ENCODE measurements around the gene UBE3D. TPM values are rescaled to one million over a fixed set of nuclear protein-coding genes. Genes with fewer than 3 reads are reported as not detected.

The UBE3D gene
- total RNA-seq, 6 experiments from 2014 or later = 2.7 to 7.0 (median 3.8) TPM

GRCh38 chr6:83083476-83083875 is 17.8 kb upstream of the UBE3D start:
- DNase-seq = no peak
- H3K27ac Mint-ChIP-seq = no peak overlapping the region
- peaks cover 8% of the 10 kb centered on the region for H3K4me1 Mint-ChIP-seq (ENCODE audit: low read depth)

GRCh38 chr6:83073615-83074014 is 8.0 kb upstream of the UBE3D start:
- no peaks in the 10 kb centered on the region for H3K9me3 Mint-ChIP-seq
- peaks cover 27% of the 10 kb centered on the region for H3K4me1 Mint-ChIP-seq (ENCODE audit: low read depth)
- H3K27ac Mint-ChIP-seq = no peak overlapping the region
- TF ChIP-seq CTCF (IDR thresholded peaks at IDR 0.05) = no peak
- peaks cover 11% of the 10 kb centered on the region for H3K36me3 Mint-ChIP-seq (ENCODE audit: low read depth)
- H3K4me3 Mint-ChIP-seq = no peak overlapping the region
- DNase-seq = no peak
- no peaks in the 10 kb centered on the region for H3K27me3 Mint-ChIP-seq (ENCODE audit: insufficient read depth)

More at GRCh38 chr6:83083476-83083875, 17.8 kb upstream of the UBE3D start:
- no peak for TF ChIP-seq CTCF (IDR thresholded peaks at IDR 0.05)
- Mint-ChIP-seq H3K36me3 (ENCODE audit: low read depth) (peaks cover 10% of the 10 kb centered on the region), H3K27me3 (ENCODE audit: insufficient read depth) (no peaks in the 10 kb centered on the region), H3K4me3 (no peak overlapping the region), H3K9me3 (no peaks in the 10 kb centered on the region)

DNA sequence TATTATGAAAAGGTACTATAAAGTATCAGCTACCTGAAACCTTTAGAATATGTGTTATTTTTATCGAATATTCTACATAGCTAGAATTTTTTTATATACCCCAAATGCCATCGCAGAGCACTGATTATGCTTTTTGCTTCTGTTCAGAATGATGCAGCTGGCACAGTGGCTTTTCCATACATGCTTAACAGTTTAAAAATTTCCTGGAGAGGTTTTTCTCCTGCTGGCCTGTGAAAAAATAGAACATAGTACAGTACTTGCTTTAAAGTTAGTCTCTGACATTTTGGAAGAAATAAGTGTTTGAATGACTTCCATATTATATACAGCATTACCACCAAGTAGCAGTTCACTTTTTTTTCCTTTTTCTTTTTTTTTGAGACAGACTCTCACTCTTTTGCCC is 7.1 kb upstream of the UBE3D start:
- Mint-ChIP-seq H3K27ac (no peak overlapping the region), H3K4me1 (ENCODE audit: low read depth) (peaks cover 32% of the 10 kb centered on the region), H3K4me3 (no peak overlapping the region), H3K9me3 (no peaks in the 10 kb centered on the region), H3K27me3 (ENCODE audit: insufficient read depth) (no peaks in the 10 kb centered on the region), H3K36me3 (ENCODE audit: low read depth) (peaks cover 11% of the 10 kb centered on the region)
- TF ChIP-seq CTCF (IDR thresholded peaks at IDR 0.05) = no peak
- DNase-seq = no peak

GRCh38 chr6:83071707-83072106 is 6.1 kb upstream of the UBE3D start:
- no peak for TF ChIP-seq CTCF (IDR thresholded peaks at IDR 0.05)
- Mint-ChIP-seq H3K27ac (no peak overlapping the region), H3K4me3 (no peak overlapping the region), H3K36me3 (ENCODE audit: low read depth) (peaks cover 11% of the 10 kb centered on the region), H3K4me1 (ENCODE audit: low read depth) (peaks cover 32% of the 10 kb centered on the region), H3K27me3 (ENCODE audit: insufficient read depth) (no peaks in the 10 kb centered on the region), H3K9me3 (no peaks in the 10 kb centered on the region)
- no peak for DNase-seq

DNA sequence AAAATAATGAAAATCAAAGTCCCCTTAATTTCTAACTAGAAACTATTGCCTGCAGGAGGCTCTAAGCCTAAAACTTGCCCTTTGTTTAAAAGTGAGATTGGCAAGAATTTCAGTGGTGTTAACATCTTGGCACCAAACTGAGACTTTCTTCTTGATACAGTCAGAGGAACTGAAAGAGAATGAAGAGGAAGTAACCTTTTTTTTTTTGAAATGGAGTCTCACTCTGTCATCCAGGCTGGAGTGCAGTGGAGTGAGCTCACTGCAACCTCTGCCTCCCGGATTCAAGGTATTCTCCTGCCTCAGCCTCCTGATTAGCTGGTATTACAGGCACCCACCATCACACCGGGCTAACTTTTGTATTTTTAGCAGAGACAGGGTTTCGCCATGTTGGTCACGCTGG is 5.4 kb upstream of the UBE3D start:
- Mint-ChIP-seq H3K36me3 (ENCODE audit: low read depth) (peaks cover 9% of the 10 kb centered on the region), H3K27ac (no peak overlapping the region; the same call in 1 of the 2 replicates), H3K27me3 (ENCODE audit: insufficient read depth) (no peaks in the 10 kb centered on the region), H3K4me3 (no peak overlapping the region), H3K9me3 (no peaks in the 10 kb centered on the region), H3K4me1 (ENCODE audit: low read depth) (peaks cover 35% of the 10 kb centered on the region)
- DNase-seq = no peak
- no peak for TF ChIP-seq CTCF (IDR thresholded peaks at IDR 0.05)

GRCh38 chr6:83069633-83070032 is 4.0 kb upstream of the UBE3D start:
- Mint-ChIP-seq H3K9me3 (no peaks in the 10 kb centered on the region), H3K27me3 (ENCODE audit: insufficient read depth) (no peaks in the 10 kb centered on the region), H3K4me1 (ENCODE audit: low read depth) (peaks cover 43% of the 10 kb centered on the region), H3K27ac (no peak overlapping the region), H3K36me3 (ENCODE audit: low read depth) (no peaks in the 10 kb centered on the region), H3K4me3 (no peak overlapping the region)
- TF ChIP-seq CTCF (IDR thresholded peaks at IDR 0.05) = no peak
- DNase-seq = no peak
